H1 (cell line): Measurements from ENCODE around the gene ING5. TPM values are rescaled to one million over a fixed set of nuclear protein-coding genes. Genes with fewer than 3 reads are reported as not detected.

ENCODE experiments used
- BCL11A ChIP-seq, 2 experiments: IDR thresholded peaks; one replicate each; pipeline ENCODE4 v1.6.1; 2011; ENCODE audit warnings: low read depth in 2 of 2, low read length in 2 of 2, mild to moderate bottlenecking in 2 of 2
- CHD2 ChIP-seq: IDR thresholded peaks from 2 replicates; pipeline ENCODE4 v1.6.1; 2012; ENCODE audit warnings: low read length, improper control_type of control experiment
- CTCF ChIP-seq, 3 experiments: IDR thresholded peaks; 1 replicate in 2 of 3; 2 replicates in 1 of 3; pipeline versions ENCODE4 v1.5.1 to v1.6.1; 2011; ENCODE audit warnings: low read length in 3 of 3, mild to moderate bottlenecking in 3 of 3, inconsistent platforms in 2 of 3, low read depth in 1 of 3, moderate library complexity in 1 of 3; ENCODE audit not compliant: insufficient read depth in 1 of 3; ENCODE audit errors: control extremely low read depth in 1 of 3
- HDAC2 ChIP-seq, 2 experiments: fragments of 300-600 bp in 1 of 2; sonication (generic) in 1 of 2; IDR thresholded peaks; 2 replicates each; pipeline ENCODE4 v1.6.1; 2011 to 2012; ENCODE audit warnings: low read depth in 2 of 2, low read length in 2 of 2, mild to moderate bottlenecking in 2 of 2, moderate library complexity in 2 of 2, borderline replicate concordance in 1 of 2, inconsistent platforms in 1 of 2
- KDM5A ChIP-seq: fragments of 200-600 bp; IDR thresholded peaks from 2 replicates; pipeline ENCODE4 v1.7.1; 2012; ENCODE audit warnings: mild to moderate bottlenecking, low read length, inconsistent platforms, mixed read lengths
- RNF2 ChIP-seq: fragments of 200-900, 300-1000 bp; sonication (generic); IDR thresholded peaks from 2 replicates; pipeline ENCODE4 v1.7.1; 2016; ENCODE audit warnings: borderline replicate concordance, low read depth, mild to moderate bottlenecking, antibody characterized with exemption, low read length; ENCODE audit not compliant: poor library complexity, severe bottlenecking; ENCODE audit errors: missing control alignments
- SUZ12 ChIP-seq: fragments of 200-600 bp; sonication (generic); IDR thresholded peaks from 2 replicates; pipeline ENCODE4 v1.6.1; 2012; ENCODE audit warnings: mild to moderate bottlenecking, inconsistent platforms, low read length, moderate library complexity, mixed read lengths
- TCF12 ChIP-seq: IDR thresholded peaks from 2 replicates; pipeline ENCODE4 v1.6.1; 2011; ENCODE audit warnings: low read depth, mild to moderate bottlenecking, low read length
- polyA plus RNA-seq, 7 experiments: library from polyadenylated mRNA; depleted of rRNA in 3 of 7; stranded (reverse) in 5 of 7; unstranded in 2 of 7; fragments of >200 nt in 5 of 7; fragments of 200-250 nt in 2 of 7; gene quantifications; 1 replicate in 5 of 7; 2 replicates in 1 of 7; 4 replicates in 1 of 7; pipeline versions ENCODE4 v1.2.1 to v1.2.3, GENCODE V29; 2011 to 2013; ENCODE audit warnings: missing spikeins in 2 of 7, mixed read lengths in 2 of 7
- total RNA-seq: library from RNA; stranded (reverse); fragmentation: NEBNext Ultra II Directional; extraction: Animal tissue kit (Norgen Biotek cat#: 25700); gene quantifications from 2 replicates; pipeline ENCODE4 v1.2.1, GENCODE V29; 2021
- TF ChIP-seq, protein P1 (sequence below): IDR thresholded peaks from 2 replicates; pipeline ENCODE4 v1.6.1; 2012; ENCODE audit warnings: inconsistent platforms

Gene ING5
- total and polyA plus RNA-seq, 2 of the 8 experiments (the other 6 are each of a cell fraction or from before 2014, with no cell fraction given): 41.5 to 47.4 TPM

DNA sequence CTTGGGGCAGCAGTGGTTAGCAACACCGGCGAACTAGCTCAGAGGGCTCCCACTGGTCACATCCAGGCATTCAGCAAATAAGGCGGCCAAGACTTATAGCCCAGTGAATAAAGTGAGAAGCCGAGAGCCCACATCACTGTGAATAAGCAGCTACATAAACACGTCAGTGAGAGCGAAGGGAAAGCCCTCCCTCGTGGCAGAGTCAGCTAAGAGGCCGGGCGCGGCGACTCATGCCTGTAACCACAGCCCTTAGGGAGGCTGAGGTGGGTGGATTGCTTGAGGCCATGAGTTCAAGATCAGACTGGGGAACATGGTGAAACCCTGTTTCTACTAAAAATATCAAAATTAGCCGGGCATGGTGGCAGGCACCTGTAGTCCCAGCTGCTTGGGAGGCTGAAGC lies 37.8 kb downstream of the ING5 start (continued):
- TF ChIP-seq CTCF (IDR thresholded peaks at IDR 0.05; ENCODE audit: control extremely low read depth in 1 of 3, insufficient read depth in 1 of 3, low read depth in 1 of 3, low read length in 3 of 3) (no peak), HDAC2 (IDR thresholded peaks at IDR 0.05; ENCODE audit: borderline replicate concordance in 1 of 2, low read depth in 2 of 2, low read length in 2 of 2) (no peak), CHD2 (no peak), TCF12 (no peak), SUZ12 (no peak), KDM5A (no peak), RNF2 (no peak), BCL11A (IDR thresholded peaks at IDR 0.05; ENCODE audit: low read depth in 2 of 2, low read length in 2 of 2) (no peak)
- TF ChIP-seq, protein P1, sequence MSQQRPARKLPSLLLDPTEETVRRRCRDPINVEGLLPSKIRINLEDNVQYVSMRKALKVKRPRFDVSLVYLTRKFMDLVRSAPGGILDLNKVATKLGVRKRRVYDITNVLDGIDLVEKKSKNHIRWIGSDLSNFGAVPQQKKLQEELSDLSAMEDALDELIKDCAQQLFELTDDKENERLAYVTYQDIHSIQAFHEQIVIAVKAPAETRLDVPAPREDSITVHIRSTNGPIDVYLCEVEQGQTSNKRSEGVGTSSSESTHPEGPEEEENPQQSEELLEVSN: no peak
